ENCODE measurements around the gene DVL1. TPM values are rescaled to one million over a fixed set of nuclear protein-coding genes. Genes with fewer than 3 reads are reported as not detected.
A peak's percentile ranks its signal among the peaks of the same experiment; 100 is the strongest.

DVL1 gene
- total and polyA plus RNA-seq, 2 of the 13 experiments (the other 11 are each of a cell fraction or from before 2014, with no cell fraction given) = 30.8 to 60.4 TPM

GRCh38 chr1:1324524-1325287 lies 24.5 kb downstream of the DVL1 start, which contains the start of the genes CPTP and INTS11 (continued):
- TF ChIP-seq ZHX2 (IDR thresholded peaks at IDR 0.05; ENCODE audit: low read depth) (no peak), ZHX2 (CRISPR knock-in tag; IDR thresholded peaks at IDR 0.05; ENCODE audit: borderline replicate concordance) (peak; percentile 6; the same call in 1 of the 2 replicates), ZNF143 (CRISPR knock-in tag; IDR thresholded peaks at IDR 0.05) (peak; percentile 30; the same call in 1 of the 2 replicates), KDM4B (CRISPR knock-in tag; IDR thresholded peaks at IDR 0.05) (no peak), CBX1 (IDR thresholded peaks at IDR 0.05; ENCODE audit: low read depth) (no peak), FIP1L1 (IDR thresholded peaks at IDR 0.05; ENCODE audit: borderline replicate concordance, insufficient read depth, low read depth, low read length) (no peak), ZNF841 (CRISPR knock-in tag; IDR thresholded peaks at IDR 0.05; ENCODE audit: borderline replicate concordance) (no peak; the same call in 1 of the 2 replicates), ZNF709 (CRISPR knock-in tag; IDR thresholded peaks at IDR 0.05) (0 out of 2 replicates have a peak, but pooled peaks have one; percentile 32), ZNF773 (CRISPR knock-in tag; IDR thresholded peaks at IDR 0.05; ENCODE audit: borderline replicate concordance) (peak; percentile 37; the same call in 1 of the 2 replicates), IKZF4 (CRISPR knock-in tag; IDR thresholded peaks at IDR 0.05; ENCODE audit: borderline replicate concordance, low read depth, not compliant biosample characterization) (peak; percentile 60), ZBTB26 (CRISPR knock-in tag; IDR thresholded peaks at IDR 0.05; ENCODE audit: borderline replicate concordance) (peak; percentile 38; the same call in 1 of the 2 replicates), ZNF672 (CRISPR knock-in tag; IDR thresholded peaks at IDR 0.05) (no peak), ZFP90 (CRISPR knock-in tag; IDR thresholded peaks at IDR 0.05; ENCODE audit: borderline replicate concordance) (0 out of 2 replicates have a peak, but pooled peaks have one; percentile 32), E2F2 (CRISPR knock-in tag; IDR thresholded peaks at IDR 0.05; ENCODE audit: borderline replicate concordance) (peak; percentile 32; the same call in 1 of the 2 replicates), TBX3 (IDR thresholded peaks at IDR 0.05; ENCODE audit: borderline replicate concordance) (no peak)

Data from HepG2 (cell line).